Smooth muscle cell (in vitro differentiated cells): ENCODE measurements around the gene ZNF568. TPM values are rescaled to one million over a fixed set of nuclear protein-coding genes. Genes with fewer than 3 reads are reported as not detected.

Source experiments
- DNase-seq: peaks from one replicate; lab custom pipeline; 2025; ENCODE audit not compliant: unreplicated experiment; lab: John Stamatoyannopoulos, UW
- H2AFZ ChIP-seq: fragments of 200-600 bp; sonication (generic); 2 replicates; pipeline ENCODE4 v1.6.0; 2016; ENCODE audit warnings: antibody characterized with exemption, low read depth, mild to moderate bottlenecking
- H3F3A ChIP-seq: fragments of 200-600 bp; sonication (generic); 2 replicates; pipeline ENCODE4 v1.6.0; 2017; ENCODE audit warnings: antibody characterized with exemption, low read depth
- H3K27ac ChIP-seq: fragments of 200-600 bp; sonication (generic); 2 replicates; pipeline ENCODE4 v1.5.1; 2016; ENCODE audit warnings: low read depth, mild to moderate bottlenecking
- H3K27me3 ChIP-seq: fragments of 200-600 bp; sonication (generic); 2 replicates; pipeline ENCODE4 v1.6.1; 2016; ENCODE audit warnings: low read depth, mild to moderate bottlenecking
- H3K36me3 ChIP-seq: fragments of 200-600 bp; sonication (generic); 2 replicates; pipeline ENCODE4 v1.5.1; 2016; ENCODE audit warnings: low read depth
- H3K4me1 ChIP-seq: fragments of 200-600 bp; sonication (generic); 2 replicates; pipeline ENCODE4 v1.5.1; 2016; ENCODE audit warnings: low read depth
- H3K4me2 ChIP-seq: fragments of 200-600 bp; sonication (generic); 2 replicates; pipeline ENCODE4 v1.6.0; 2016; ENCODE audit warnings: mild to moderate bottlenecking
- H3K4me3 ChIP-seq: fragments of 200-600 bp; sonication (generic); 2 replicates; pipeline ENCODE4 v1.5.1; 2016; ENCODE audit warnings: mild to moderate bottlenecking
- H3K79me2 ChIP-seq: fragments of 200-600 bp; sonication (generic); 2 replicates; pipeline ENCODE4 v1.6.0; 2016; ENCODE audit warnings: low read depth, mild to moderate bottlenecking
- H3K9ac ChIP-seq: fragments of 200-600 bp; sonication (generic); 2 replicates; pipeline ENCODE4 v1.6.0; 2016; ENCODE audit warnings: low read depth
- H3K9me3 ChIP-seq: fragments of 200-600 bp; sonication (generic); replicated peaks from 2 replicates; pipeline ENCODE4 v1.5.1; 2016; ENCODE audit warnings: low read depth
- H4K20me1 ChIP-seq: fragments of 200-600 bp; sonication (generic); 2 replicates; pipeline ENCODE4 v1.6.0; 2016; ENCODE audit warnings: low read depth
- CTCF ChIP-seq: fragments of 200-600 bp; sonication (generic); IDR thresholded peaks from 2 replicates; pipeline ENCODE4 v1.5.1; 2017; ENCODE audit warnings: borderline replicate concordance, mild to moderate bottlenecking, antibody characterized with exemption; ENCODE audit not compliant: insufficient read depth, poor library complexity, severe bottlenecking
- WGBS: methylation state at CpG from one replicate; pipeline ENCODE4 v1.1.7; 2016; ENCODE audit warnings: low lambda C conversion rate; 5-methylcytosine and 5-hydroxymethylcytosine counted together
- polyA plus RNA-seq: library from polyadenylated mRNA; unstranded; fragments of >200 nt; fragmentation: Nextera tagmentation; extraction: Ambion mirVana; gene quantifications from 2 replicates; pipeline ENCODE4 v1.2.1, GENCODE V29; 2016
- total RNA-seq: library from RNA; depleted of rRNA; stranded (reverse); fragments of >200 nt; gene quantifications from 2 replicates; pipeline ENCODE4 v1.2.3, GENCODE V29; 2014

Gene ZNF568
- total and polyA plus RNA-seq, 2 experiments from 2014 or later: 4.3 to 5.8 TPM

GRCh38 chr19:36997843-36998235 is 81.7 kb downstream of the ZNF568 start:
- no peak overlapping the region for H2AFZ ChIP-seq
- H3K4me3 ChIP-seq: no peak overlapping the region
- TF ChIP-seq CTCF: no peak
- H3K27me3 ChIP-seq: no peaks in the 10 kb centered on the region
- H3K27ac ChIP-seq: no peak overlapping the region
- H3F3A ChIP-seq: no peaks in the 10 kb centered on the region
- 88% methylated on average over 7 of the region's 7 CpGs for WGBS
- no peak overlapping the region for H3K9ac ChIP-seq
- no peaks in the 10 kb centered on the region for H4K20me1 ChIP-seq
- DNase-seq: no peak
- peaks cover 20% of the 10 kb centered on the region for H3K9me3 ChIP-seq
- no peaks in the 10 kb centered on the region for H3K4me1 ChIP-seq
- H3K4me2 ChIP-seq: no peak overlapping the region
- H3K79me2 ChIP-seq: no peaks in the 10 kb centered on the region
- H3K36me3 ChIP-seq: peaks cover 11% of the 10 kb centered on the region

GRCh38 chr19:36999313-36999712 is 83.2 kb downstream of the ZNF568 start:
- Histone ChIP-seq H3K9me3 (peaks cover 20% of the 10 kb centered on the region), H3K27ac (no peak overlapping the region), H3K4me3 (no peak overlapping the region), H3K79me2 (no peaks in the 10 kb centered on the region), H3K27me3 (no peaks in the 10 kb centered on the region), H3K4me2 (no peak overlapping the region), H3F3A (no peaks in the 10 kb centered on the region), H2AFZ (no peak overlapping the region), H3K36me3 (peaks cover 11% of the 10 kb centered on the region), H3K4me1 (no peaks in the 10 kb centered on the region), H3K9ac (no peak overlapping the region), H4K20me1 (no peaks in the 10 kb centered on the region)
- DNase-seq: no peak
- 94% methylated on average over 2 of the region's 2 CpGs for WGBS
- TF ChIP-seq CTCF: no peak

GRCh38 chr19:37007587-37008220 is 91.6 kb downstream of the ZNF568 start:
- Histone ChIP-seq H3K9me3 (peaks cover 3% of the 10 kb centered on the region), H3K4me2 (no peak overlapping the region)

More at GRCh38 chr19:37007587-37008220, 91.6 kb downstream of the ZNF568 start:
- Histone ChIP-seq H3K9ac (no peak overlapping the region), H3K27me3 (no peaks in the 10 kb centered on the region), H3K4me1 (no peaks in the 10 kb centered on the region), H3K27ac (no peak overlapping the region), H2AFZ (no peak overlapping the region), H3K36me3 (no peaks in the 10 kb centered on the region), H3F3A (no peaks in the 10 kb centered on the region), H4K20me1 (no peaks in the 10 kb centered on the region), H3K79me2 (no peaks in the 10 kb centered on the region), H3K4me3 (no peak overlapping the region)
- 92% methylated on average over 48 of the region's 48 CpGs for WGBS
- TF ChIP-seq CTCF: no peak
- DNase-seq: no peak
